Neuronal stem cell (in vitro differentiated cells): ENCODE measurements around the gene ANKIB1.
"Not testable (repeated sequence)": the region's sequence is repeated elsewhere in the genome, so short reads cannot be mapped to it uniquely, and the experiment has no call there.

ENCODE experiments used
- DNase-seq: peaks from one replicate; pipeline ENCODE4 v3.0.0-alpha.2; 2013; ENCODE audit warnings: low spot score
- H2AFZ ChIP-seq: one replicate; pipeline ENCODE4 v1.6.1; 2013; ENCODE audit warnings: mild to moderate bottlenecking, low read length, inconsistent platforms
- H2AK5ac ChIP-seq: 2 replicates; pipeline ENCODE4 v1.6.1; 2013; ENCODE audit warnings: low read depth, mild to moderate bottlenecking, inconsistent platforms, low read length, moderate library complexity, mixed read lengths
- H2BK120ac ChIP-seq: 2 replicates; pipeline ENCODE4 v1.6.1; 2013; ENCODE audit warnings: low read depth, mild to moderate bottlenecking, inconsistent platforms, low read length, moderate library complexity, mixed read lengths
- H2BK12ac ChIP-seq: one replicate; pipeline ENCODE4 v1.6.1; 2013; ENCODE audit warnings: low read length, inconsistent platforms
- H2BK15ac ChIP-seq: 2 replicates; pipeline ENCODE4 v1.6.1; 2013; ENCODE audit warnings: mild to moderate bottlenecking, low read length, inconsistent platforms, mixed read lengths
- H2BK5ac ChIP-seq: one replicate; pipeline ENCODE4 v1.6.1; 2013; ENCODE audit warnings: inconsistent platforms, mild to moderate bottlenecking, low read length, moderate library complexity
- H3K14ac ChIP-seq: one replicate; pipeline ENCODE4 v1.6.1; 2013; ENCODE audit warnings: low read length, inconsistent platforms
- H3K18ac ChIP-seq: 2 replicates; pipeline ENCODE4 v1.6.1; 2013; ENCODE audit warnings: low read length, inconsistent platforms
- H3K23ac ChIP-seq: 2 replicates; pipeline ENCODE4 v1.6.1; 2013; ENCODE audit warnings: low read depth, mild to moderate bottlenecking, mixed read lengths, low read length, inconsistent platforms; ENCODE audit not compliant: poor library complexity
- H3K27ac ChIP-seq: replicated peaks from 3 replicates; pipeline ENCODE4 v1.5.1; 2013; ENCODE audit warnings: low read length, inconsistent platforms
- H3K27me3 ChIP-seq, 3 experiments: 2 replicates each; pipeline ENCODE4 v1.6.1; 2013; ENCODE audit warnings: low read length in 3 of 3, mild to moderate bottlenecking in 2 of 3, inconsistent platforms in 1 of 3, low read depth in 1 of 3, mixed read lengths in 1 of 3, moderate library complexity in 1 of 3; ENCODE audit not compliant: control insufficient read depth in 3 of 3, insufficient read depth in 3 of 3
- H3K36me3 ChIP-seq, 2 donors: replicated peaks in 1 of 2; 2 replicates each; pipeline ENCODE4 v1.6.1; 2013; ENCODE audit warnings: low read length in 2 of 2; ENCODE audit not compliant: control insufficient read depth in 2 of 2, insufficient read depth in 2 of 2
- H3K4ac ChIP-seq: 2 replicates; pipeline ENCODE4 v1.6.1; 2013; ENCODE audit warnings: inconsistent platforms, mild to moderate bottlenecking, low read length, moderate library complexity
- H3K4me1 ChIP-seq, 2 donors: 1 replicate in 1 of 2; 2 replicates in 1 of 2; pipeline ENCODE4 v1.6.1; 2013; ENCODE audit warnings: low read length in 2 of 2, low read depth in 1 of 2; ENCODE audit not compliant: control insufficient read depth in 2 of 2, insufficient read depth in 1 of 2
- H3K4me2 ChIP-seq: one replicate; pipeline ENCODE4 v1.6.1; 2013; ENCODE audit warnings: mild to moderate bottlenecking, low read length, inconsistent platforms; ENCODE audit not compliant: insufficient read depth, poor library complexity, severe bottlenecking
- H3K4me3 ChIP-seq, 2 donors: 2 replicates each; pipeline ENCODE4 v1.5.1; 2013; ENCODE audit warnings: low read length in 2 of 2, mild to moderate bottlenecking in 2 of 2, inconsistent platforms in 1 of 2, moderate library complexity in 1 of 2
- H3K79me1 ChIP-seq: one replicate; pipeline ENCODE4 v1.6.1; 2013; ENCODE audit warnings: low read depth, mild to moderate bottlenecking, inconsistent platforms, low read length, moderate library complexity
- H3K9ac ChIP-seq: one replicate; pipeline ENCODE4 v1.6.1; 2013; ENCODE audit warnings: mild to moderate bottlenecking, low read depth, low read length, inconsistent platforms; ENCODE audit not compliant: poor library complexity
- H3K9me3 ChIP-seq, 2 donors: replicated peaks in 1 of 2; 2 replicates each; pipeline versions ENCODE3 to v1.6.1; 2013; ENCODE audit warnings: low read length in 2 of 2, mild to moderate bottlenecking in 2 of 2, inconsistent platforms in 1 of 2, low read depth in 1 of 2, mixed read lengths in 1 of 2, moderate library complexity in 1 of 2; ENCODE audit not compliant: control insufficient read depth in 2 of 2, insufficient read depth in 1 of 2
- H4K8ac ChIP-seq: one replicate; pipeline ENCODE4 v1.6.1; 2013; ENCODE audit warnings: low read depth, mild to moderate bottlenecking, inconsistent platforms, low read length, moderate library complexity
- H4K91ac ChIP-seq: one replicate; pipeline ENCODE4 v1.6.1; 2013; ENCODE audit warnings: low read length, low read depth, mild to moderate bottlenecking, inconsistent platforms; ENCODE audit not compliant: poor library complexity
- WGBS, 2 donors: extraction: QIAGEN DNeasy Blood & Tissue Kit; methylation state at CpG; one replicate each; pipeline ENCODE4 v1.1.7; 2013; ENCODE audit warnings: missing lambda C conversion rate in 2 of 2, mixed read lengths in 1 of 2; ENCODE audit not compliant: insufficient read length in 2 of 2, insufficient replicate concordance in 1 of 2; ENCODE audit errors: extremely low coverage in 2 of 2; 5-methylcytosine and 5-hydroxymethylcytosine counted together

The ANKIB1 gene

GRCh38 chr7:92354214-92354613 is 108.4 kb downstream of the ANKIB1 start:
- Histone ChIP-seq H3K18ac (no peak overlapping the region), H3K9me3 (no peaks in the 10 kb centered on the region), H2AFZ (no peak overlapping the region), H3K9ac (no peak overlapping the region), H3K14ac (no peak overlapping the region), H2BK5ac (no peak overlapping the region), H4K91ac (no peak overlapping the region), H3K4me3 (no peak overlapping the region), H3K23ac (no peak overlapping the region), H3K79me1 (no peaks in the 10 kb centered on the region), H3K4me2 (no peak overlapping the region), H2AK5ac (no peak overlapping the region), H3K4ac (no peak overlapping the region), H3K27me3 (no peaks in the 10 kb centered on the region), H2BK15ac (no peak overlapping the region), H3K4me1 (peaks cover 0 to under 1% of the 10 kb centered on the region in 2 donors), H4K8ac (no peak overlapping the region), H3K36me3 (peaks cover 0 to 82% of the 10 kb centered on the region in 2 donors), H2BK120ac (no peak overlapping the region), H3K27ac (no peak overlapping the region), H2BK12ac (no peak overlapping the region)
- WGBS, 2 donors = no CpG with 5 or more reads among the region's 1 CpG
- DNase-seq = no peak

GRCh38 chr7:92356406-92356805 is 110.6 kb downstream of the ANKIB1 start:
- no peak overlapping the region for H3K18ac ChIP-seq
- H3K4me2 ChIP-seq = no peak overlapping the region
- no peaks in the 10 kb centered on the region for H3K79me1 ChIP-seq
- no peak overlapping the region for H2AFZ ChIP-seq
- no peak overlapping the region for H4K8ac ChIP-seq
- H3K4ac ChIP-seq = no peak overlapping the region
- no peak overlapping the region for H2BK15ac ChIP-seq
- H3K9ac ChIP-seq = no peak overlapping the region
- no peak overlapping the region for H2BK12ac ChIP-seq
- H2BK5ac ChIP-seq = no peak overlapping the region
- no peak overlapping the region for H3K14ac ChIP-seq
- H2AK5ac ChIP-seq = no peak overlapping the region
- DNase-seq = no peak
- no peak overlapping the region for H3K4me3 ChIP-seq
- H2BK120ac ChIP-seq = no peak overlapping the region
- no peaks in the 10 kb centered on the region for H3K4me1 ChIP-seq
- no peaks in the 10 kb centered on the region for H3K27me3 ChIP-seq
- H3K36me3 ChIP-seq = peaks cover 0 to 71% of the 10 kb centered on the region in 2 donors
- H3K27ac ChIP-seq = no peak overlapping the region
- H3K9me3 ChIP-seq = peaks cover 0 to 1% of the 10 kb centered on the region in 2 donors
- no peak overlapping the region for H3K23ac ChIP-seq
- H4K91ac ChIP-seq = no peak overlapping the region

- DNase-seq = no peak
- no peak overlapping the region for H3K23ac ChIP-seq
- no peak overlapping the region for H4K8ac ChIP-seq
- H2BK120ac ChIP-seq = no peak overlapping the region
- no CpG with 5 or more reads among the region's 4 CpGs for WGBS, 2 donors
- no peak overlapping the region for H3K27ac ChIP-seq
- H4K91ac ChIP-seq = no peak overlapping the region
- H2AK5ac ChIP-seq = no peak overlapping the region
- H3K4me3 ChIP-seq = no peak overlapping the region
- H3K27me3 ChIP-seq = no peaks in the 10 kb centered on the region
- H3K4me1 ChIP-seq = no peaks in the 10 kb centered on the region
- H2BK15ac ChIP-seq = no peak overlapping the region
- H3K79me1 ChIP-seq = no peaks in the 10 kb centered on the region
- no peak overlapping the region for H2BK12ac ChIP-seq
- H3K4ac ChIP-seq = no peak overlapping the region
- H3K14ac ChIP-seq = no peak overlapping the region
- no peak overlapping the region for H3K9ac ChIP-seq
- no peak overlapping the region for H3K4me2 ChIP-seq
- H3K18ac ChIP-seq = no peak overlapping the region
- peaks cover 0 to 66% of the 10 kb centered on the region in 2 donors for H3K36me3 ChIP-seq
- no peak overlapping the region for H2BK5ac ChIP-seq
- no peak overlapping the region for H2AFZ ChIP-seq
- peaks cover 0 to 1% of the 10 kb centered on the region in 2 donors for H3K9me3 ChIP-seq
These were observed 111.5 kb downstream of the ANKIB1 start for GRCh38 chr7:92357260-92357659.

- not testable (repeated sequence) for H3K9me3 ChIP-seq, H3K79me1 ChIP-seq, H3K4me1 ChIP-seq, H4K91ac ChIP-seq, H3K27me3 ChIP-seq, H2AK5ac ChIP-seq, H4K8ac ChIP-seq, H2BK15ac ChIP-seq, H3K14ac ChIP-seq, H2AFZ ChIP-seq, H3K27ac ChIP-seq, H3K23ac ChIP-seq, H3K4me2 ChIP-seq, H3K4ac ChIP-seq, H3K4me3 ChIP-seq, H2BK120ac ChIP-seq, H3K9ac ChIP-seq, H3K18ac ChIP-seq, DNase-seq, H2BK5ac ChIP-seq, H2BK12ac ChIP-seq
- no CpG with 5 or more reads among the region's 2 CpGs for WGBS, 2 donors
- H3K36me3 ChIP-seq = peaks cover 0 to 61% of the 10 kb centered on the region in 2 donors
These were observed 113.4 kb downstream of the ANKIB1 start for GRCh38 chr7:92359179-92359578.
